ENCODE results near the gene PALLD.

DNA sequence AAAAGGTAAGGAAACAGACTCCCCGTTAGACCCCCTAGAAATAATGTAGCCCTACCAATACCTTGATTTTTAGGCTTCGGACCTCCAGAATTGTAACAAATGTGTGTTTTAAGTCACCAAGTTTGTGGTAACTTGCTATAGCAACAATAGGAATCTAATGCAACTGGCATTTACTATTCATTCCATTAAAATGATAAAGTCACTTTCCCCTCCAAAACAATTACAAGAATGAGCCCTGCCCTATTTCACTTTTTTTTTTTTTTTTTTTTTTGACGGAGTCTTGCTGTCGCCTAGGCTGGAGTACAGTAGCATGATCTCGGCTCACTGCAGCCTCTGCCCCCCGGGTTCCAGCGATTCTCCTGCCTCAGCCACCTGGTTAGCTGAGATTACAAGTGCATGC lies 13.0 kb upstream of the PALLD start:
- no peak for TF ChIP-seq POLR2A (IDR thresholded peaks at IDR 0.05; ENCODE audit: low read depth, low read length)
- TF ChIP-seq, protein P1, sequence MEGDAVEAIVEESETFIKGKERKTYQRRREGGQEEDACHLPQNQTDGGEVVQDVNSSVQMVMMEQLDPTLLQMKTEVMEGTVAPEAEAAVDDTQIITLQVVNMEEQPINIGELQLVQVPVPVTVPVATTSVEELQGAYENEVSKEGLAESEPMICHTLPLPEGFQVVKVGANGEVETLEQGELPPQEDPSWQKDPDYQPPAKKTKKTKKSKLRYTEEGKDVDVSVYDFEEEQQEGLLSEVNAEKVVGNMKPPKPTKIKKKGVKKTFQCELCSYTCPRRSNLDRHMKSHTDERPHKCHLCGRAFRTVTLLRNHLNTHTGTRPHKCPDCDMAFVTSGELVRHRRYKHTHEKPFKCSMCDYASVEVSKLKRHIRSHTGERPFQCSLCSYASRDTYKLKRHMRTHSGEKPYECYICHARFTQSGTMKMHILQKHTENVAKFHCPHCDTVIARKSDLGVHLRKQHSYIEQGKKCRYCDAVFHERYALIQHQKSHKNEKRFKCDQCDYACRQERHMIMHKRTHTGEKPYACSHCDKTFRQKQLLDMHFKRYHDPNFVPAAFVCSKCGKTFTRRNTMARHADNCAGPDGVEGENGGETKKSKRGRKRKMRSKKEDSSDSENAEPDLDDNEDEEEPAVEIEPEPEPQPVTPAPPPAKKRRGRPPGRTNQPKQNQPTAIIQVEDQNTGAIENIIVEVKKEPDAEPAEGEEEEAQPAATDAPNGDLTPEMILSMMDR (IDR thresholded peaks at IDR 0.05; ENCODE audit: extremely low read depth in 1 of 2, insufficient read depth in 1 of 2, low read depth in 1 of 2, low read length in 2 of 2) = no peak
- no peak for TF ChIP-seq EZH2 (IDR thresholded peaks at IDR 0.05; ENCODE audit: borderline replicate concordance, low read depth, low read length, severe bottlenecking)
- TF ChIP-seq, protein P2, sequence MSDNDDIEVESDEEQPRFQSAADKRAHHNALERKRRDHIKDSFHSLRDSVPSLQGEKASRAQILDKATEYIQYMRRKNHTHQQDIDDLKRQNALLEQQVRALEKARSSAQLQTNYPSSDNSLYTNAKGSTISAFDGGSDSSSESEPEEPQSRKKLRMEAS (IDR thresholded peaks at IDR 0.05; ENCODE audit: insufficient read depth, insufficient read length) = no peak

Measured in endothelial cell of umbilical vein (primary cell).